T47D (cell line): ENCODE data around the gene PHF1.
"Not testable (repeated sequence)": the region's sequence is repeated elsewhere in the genome, so short reads cannot be mapped to it uniquely, and the experiment has no call there.

ENCODE experiments used
- DNase-seq, 2 experiments: peaks; one replicate each; pipeline versions ENCODE4 v3.0.0 to v3.0.0-alpha.2; 2011 to 2012; ENCODE audit warnings: low read depth in 1 of 2, low spot score in 1 of 2
- JUND ChIP-seq: IDR thresholded peaks from 2 replicates; pipeline ENCODE4 v1.6.1; 2012; ENCODE audit warnings: low read depth
- in situ Hi-C: cut with HindIII; loops from 2 replicates; pipeline ENCODE4 v1.10.0; 2016; ENCODE audit warnings: low sequenced_read_pairs, low pct_unique_long_range_greater_than_20kb

PHF1 gene

GRCh38 chr6:33410711-33411631 is at the start of gene PHF1:
Gene PHF1 (plus strand): TSS chr6:33411014. CDS start chr6:33412264, 1,250 bp downstream.
- peak; percentile 51 to 90 for DNase-seq
- in situ Hi-C loops: no loop called here
- TF ChIP-seq JUND: no peak

GRCh38 chr6:33363486-33363885 is 47.3 kb upstream of the PHF1 start:
- in situ Hi-C loops: not testable (repeated sequence)

GRCh38 chr6:33364475-33365205 is 46.2 kb upstream of the PHF1 start:
- DNase-seq, in situ Hi-C loops: not testable (repeated sequence)

More at GRCh38 chr6:33363486-33363885, 47.3 kb upstream of the PHF1 start:
- not testable (repeated sequence) for DNase-seq

GRCh38 chr6:33365206-33365971 is 45.4 kb upstream of the PHF1 start:
- in situ Hi-C loops, DNase-seq: not testable (repeated sequence)

GRCh38 chr6:33367009-33367714 is 43.7 kb upstream of the PHF1 start:
- TF ChIP-seq JUND: no peak
- no peak for DNase-seq
- in situ Hi-C loops: no loop called here

GRCh38 chr6:33367715-33368025 is 43.1 kb upstream of the PHF1 start:
- in situ Hi-C loops, DNase-seq: not testable (repeated sequence)

GRCh38 chr6:33371901-33372300 is 38.9 kb upstream of the PHF1 start:
- DNase-seq, in situ Hi-C loops: not testable (repeated sequence)

- TF ChIP-seq JUND: no peak
- peak in 1 of 2 experiments; percentile 56 for DNase-seq
- in situ Hi-C loops: no loop called here
These were observed 38.2 kb upstream of the PHF1 start for GRCh38 chr6:33372526-33373123.

GRCh38 chr6:33373960-33374910 is 36.6 kb upstream of the PHF1 start:
- TF ChIP-seq JUND: no peak
- in situ Hi-C loops: no loop called here
- DNase-seq: peak in 1 of 2 experiments; percentile 78

- in situ Hi-C loops: no loop called here
- no peak for TF ChIP-seq JUND
- peak in 1 of 2 experiments; percentile 77 for DNase-seq
These were observed 35.6 kb upstream of the PHF1 start for GRCh38 chr6:33375143-33375671.

GRCh38 chr6:33377171-33377570 is 33.6 kb upstream of the PHF1 start:
- in situ Hi-C loops: no loop called here
- DNase-seq: no peak
- TF ChIP-seq JUND: no peak

GRCh38 chr6:33379184-33379583 is 31.6 kb upstream of the PHF1 start:
- in situ Hi-C loops, DNase-seq: not testable (repeated sequence)
